GM21717 (cell line): ENCODE data around the gene WFDC10B.
"Not testable (repeated sequence)": the region's sequence is repeated elsewhere in the genome, so short reads cannot be mapped to it uniquely, and the experiment has no call there.

Experiments used
- ATAC-seq: cut with Tn5 transposase; IDR thresholded peaks from one replicate; pipeline ENCODE4 v1.9.1; 2021; ENCODE audit warnings: mild to moderate bottlenecking, moderate library complexity; ENCODE audit not compliant: unreplicated experiment

Gene WFDC10B

DNA sequence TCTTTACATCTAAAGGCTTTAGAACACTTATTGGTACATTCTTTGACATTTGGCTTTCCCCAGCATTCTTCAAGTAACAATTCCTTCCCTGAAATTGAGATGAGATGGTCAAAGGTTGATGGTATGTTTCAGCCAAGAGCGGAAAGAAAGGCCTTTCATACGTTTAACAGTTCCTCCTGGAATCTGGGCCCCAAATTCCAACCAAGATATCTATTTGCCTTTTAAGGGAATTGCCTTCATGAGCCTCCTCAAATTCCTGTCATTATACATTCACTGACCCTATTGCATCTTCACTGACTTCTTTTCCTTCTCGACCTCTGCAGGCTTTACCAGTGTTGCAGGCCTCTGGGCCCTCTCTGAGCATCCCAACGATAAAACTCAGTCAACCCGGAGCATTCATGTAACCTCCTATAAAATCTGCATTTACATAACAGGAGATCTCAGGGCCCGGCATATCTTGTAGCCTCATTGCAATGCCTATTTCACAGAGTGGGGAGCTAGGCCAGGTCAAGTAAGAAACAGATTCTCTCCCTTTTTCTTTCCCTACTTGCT, 55.4 kb downstream of the WFDC10B start:
- ATAC-seq: no peak

DNA sequence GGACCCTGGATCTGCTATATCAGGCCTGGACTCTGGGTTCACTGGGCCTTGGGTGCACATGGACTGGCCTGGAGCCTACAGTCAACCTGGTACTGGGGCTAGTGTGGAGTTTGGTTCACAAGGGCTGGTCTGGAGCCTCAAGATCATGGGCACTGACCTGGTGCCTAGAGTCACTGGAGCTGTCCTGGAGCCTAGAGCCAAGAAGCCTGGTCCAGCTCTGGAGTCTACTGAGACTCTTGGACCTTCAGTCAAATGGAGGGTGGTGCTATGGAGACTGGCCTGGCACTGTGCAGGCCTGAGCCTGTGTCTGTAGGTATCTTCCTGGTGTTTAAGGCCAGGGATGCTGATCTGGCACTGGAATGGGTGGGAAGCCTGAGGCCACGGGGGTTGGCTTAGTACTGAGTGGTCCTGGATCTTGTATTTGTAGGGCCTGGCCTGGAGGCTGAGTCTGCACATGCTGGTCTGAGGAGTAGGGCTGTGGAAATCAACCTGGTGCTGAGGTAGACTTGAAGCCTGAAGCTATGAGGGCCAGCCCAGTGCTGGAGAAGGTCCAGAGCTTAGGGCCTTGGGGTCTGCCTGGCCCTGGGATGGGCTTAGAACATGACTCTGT, 57.3 kb downstream of the WFDC10B start:
- no peak for ATAC-seq

DNA sequence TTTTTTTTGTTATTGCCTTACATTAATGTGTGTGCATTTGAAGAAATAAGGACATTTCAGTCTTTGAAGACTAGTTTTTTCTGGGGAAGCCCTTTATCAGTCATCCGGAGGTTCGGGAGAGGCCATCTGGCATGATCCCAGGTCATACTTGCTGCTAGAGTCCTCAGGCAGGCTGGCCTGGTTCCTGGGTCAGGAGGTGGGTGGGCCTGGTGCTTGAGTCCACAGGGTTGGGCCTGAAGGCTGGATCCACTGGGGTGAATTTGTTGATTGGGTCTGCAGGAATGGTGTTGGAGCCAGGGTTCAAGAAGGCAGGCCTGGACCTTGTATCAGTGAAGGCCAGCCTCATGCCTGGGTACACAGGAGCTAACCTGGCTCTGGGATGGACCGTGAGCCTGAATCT, 57.9 kb downstream of the WFDC10B start:
- no peak for ATAC-seq

DNA sequence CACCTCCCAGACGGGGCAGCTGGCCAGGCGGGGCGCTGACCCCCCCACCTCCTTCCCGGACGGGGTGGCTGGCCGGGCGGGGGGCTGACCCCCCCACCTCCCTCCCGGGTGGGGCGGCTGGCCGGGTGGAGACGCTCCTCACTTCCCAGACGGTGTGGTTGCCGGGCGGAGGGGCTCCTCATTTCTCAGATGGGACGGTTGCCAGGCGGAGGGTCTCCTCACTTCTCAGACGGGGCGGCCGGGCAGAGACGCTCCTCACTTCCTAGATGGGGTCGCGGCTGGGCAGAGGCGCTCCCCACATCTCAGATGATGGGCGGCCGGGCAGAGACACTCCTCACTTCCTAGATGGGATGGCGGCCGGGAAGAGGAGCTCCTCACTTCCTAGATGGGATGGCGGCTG, 59.0 kb downstream of the WFDC10B start:
- not testable (repeated sequence) for ATAC-seq

DNA sequence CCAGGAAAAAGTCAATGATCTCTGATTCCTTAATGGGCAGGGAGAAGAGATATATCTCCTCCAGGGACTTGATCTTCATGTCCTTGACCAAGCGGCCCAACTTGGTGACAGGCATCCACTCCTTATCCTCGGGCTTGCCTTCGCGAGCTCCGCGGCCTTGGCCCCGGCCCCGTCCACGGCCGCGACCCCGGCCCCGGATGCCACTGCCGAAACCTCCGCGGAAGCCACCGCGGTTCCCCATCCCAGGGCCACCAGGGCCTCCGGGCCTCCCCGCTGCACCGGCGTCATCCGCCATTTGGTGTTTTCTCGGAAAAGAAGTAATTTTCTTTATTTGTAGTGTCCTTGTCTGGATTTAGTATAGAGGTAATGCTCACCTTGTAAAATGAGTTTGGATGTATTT, 63.7 kb downstream of the WFDC10B start:
- not testable (repeated sequence) for ATAC-seq

DNA sequence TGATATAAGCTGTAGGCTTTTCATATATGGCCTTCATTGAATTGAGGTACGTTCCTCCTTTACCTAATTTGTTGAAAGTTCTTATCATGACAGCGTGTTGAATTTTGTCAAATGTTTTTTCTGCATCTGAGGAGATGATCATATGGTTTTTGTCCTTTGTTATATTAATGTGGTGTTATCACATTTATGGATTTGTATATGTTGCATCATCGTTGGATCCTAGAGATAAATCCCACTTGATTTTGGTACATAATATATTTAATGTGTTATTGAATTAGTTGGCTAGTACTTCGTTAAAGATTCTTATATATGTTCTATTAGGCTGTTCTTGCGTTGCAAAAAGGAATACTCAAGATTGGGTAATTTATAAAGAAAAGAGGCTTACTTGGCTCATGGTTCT, 65.1 kb downstream of the WFDC10B start:
- no peak for ATAC-seq

DNA sequence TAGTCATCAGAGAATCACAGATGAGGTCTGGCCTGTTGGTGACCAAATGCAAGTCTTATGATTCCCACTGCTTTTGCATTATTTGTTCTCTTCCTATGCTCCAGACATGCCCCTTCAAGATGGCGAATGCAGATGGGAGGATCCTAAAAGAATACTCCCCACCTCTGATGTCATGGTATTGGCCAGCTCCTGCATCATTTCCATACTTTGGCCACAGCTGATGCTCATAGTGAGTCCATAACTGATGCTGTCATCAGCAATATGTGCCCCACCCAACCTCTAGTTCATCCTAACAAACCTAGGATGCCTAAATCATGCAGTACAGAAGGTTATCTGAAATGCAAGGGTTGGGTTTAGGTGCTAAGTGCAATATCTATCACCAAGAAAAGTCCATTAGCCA, 68.3 kb downstream of the WFDC10B start:
- ATAC-seq: no peak
